Naive thymus-derived CD4-positive, alpha-beta T cell (primary cell): ENCODE data around the gene DNAJA3. TPM values are rescaled to one million over a fixed set of nuclear protein-coding genes. Genes with fewer than 3 reads are reported as not detected.

Experiments
- ATAC-seq: fragments of 150-1000 bp; cut with Tn5 transposase; 2 replicates; pipeline ENCODE4 v1.10.0; 2021; ENCODE audit warnings: mild to moderate bottlenecking, moderate library complexity
- CTCF ChIA-PET: fragments of 350-600 bp; sonication (Branson Sonifier 250); formaldehyde crosslinking; loops from one replicate; lab custom pipeline; 2021; ENCODE audit warnings: antibody characterized with exemption; lab: Charles Lee
- POLR2A ChIA-PET: fragments of 350-600 bp; sonication (Branson Sonifier 250); formaldehyde crosslinking; loops from one replicate; lab custom pipeline; 2021; ENCODE audit warnings: antibody characterized with exemption, inconsistent platforms; lab: Charles Lee
- DNase-seq, 9 donors: peaks; one replicate each; pipeline versions ENCODE4 v3.0.0 to v3.0.0-alpha.2; 2020 to 2022; ENCODE audit warnings: mixed read lengths in 1 of 9
- H3K27ac ChIP-seq: one replicate; pipeline ENCODE4 v1.7.0; 2013; ENCODE audit warnings: mild to moderate bottlenecking, low read depth, low read length, moderate library complexity
- H3K27me3 ChIP-seq, 2 donors: one replicate each; pipeline ENCODE4 v1.7.0; 2013; ENCODE audit warnings: low read length in 2 of 2, mild to moderate bottlenecking in 2 of 2, moderate library complexity in 2 of 2; ENCODE audit not compliant: control insufficient read depth in 2 of 2, insufficient read depth in 2 of 2
- H3K36me3 ChIP-seq, 3 experiments: 1 replicate in 2 of 3; 2 replicates in 1 of 3; pipeline ENCODE4 v1.7.0; 2013; ENCODE audit warnings: low read length in 3 of 3, mild to moderate bottlenecking in 3 of 3, moderate library complexity in 1 of 3; ENCODE audit not compliant: insufficient read depth in 3 of 3, control insufficient read depth in 2 of 3
- H3K4me1 ChIP-seq, 2 donors: one replicate each; pipeline ENCODE4 v1.7.0; 2013; ENCODE audit warnings: low read length in 2 of 2, mild to moderate bottlenecking in 2 of 2, moderate library complexity in 1 of 2; ENCODE audit not compliant: control insufficient read depth in 2 of 2, insufficient read depth in 2 of 2
- H3K4me3 ChIP-seq: 2 replicates; pipeline ENCODE4 v1.7.0; 2013; ENCODE audit warnings: mild to moderate bottlenecking, low read length
- H3K9me3 ChIP-seq, 3 experiments: 1 replicate in 2 of 3; 2 replicates in 1 of 3; pipeline ENCODE4 v1.7.0; 2013; ENCODE audit warnings: low read length in 3 of 3; ENCODE audit not compliant: control insufficient read depth in 2 of 3
- H3K27ac Mint-ChIP-seq, 9 donors: one replicate each; pipeline ENCODE4 v1.8.0; 2020 to 2022; ENCODE audit warnings: mixed read lengths in 9 of 9, mild to moderate bottlenecking in 8 of 9, moderate library complexity in 5 of 9, inconsistent platforms in 2 of 9
- H3K27me3 Mint-ChIP-seq, 5 donors: one replicate each; pipeline ENCODE4 v1.8.0; 2021 to 2022; ENCODE audit warnings: mixed read lengths in 5 of 5, mild to moderate bottlenecking in 1 of 5
- H3K36me3 Mint-ChIP-seq, 5 donors: one replicate each; pipeline ENCODE4 v1.8.0; 2020 to 2022; ENCODE audit warnings: mixed read lengths in 5 of 5, mild to moderate bottlenecking in 3 of 5, inconsistent platforms in 1 of 5
- H3K4me1 Mint-ChIP-seq, 7 donors: one replicate each; pipeline ENCODE4 v1.8.0; 2020 to 2022; ENCODE audit warnings: mixed read lengths in 7 of 7, mild to moderate bottlenecking in 3 of 7, inconsistent platforms in 1 of 7
- H3K4me3 Mint-ChIP-seq, 10 donors: one replicate each; pipeline ENCODE4 v1.8.0; 2020 to 2022; ENCODE audit warnings: mild to moderate bottlenecking in 10 of 10, mixed read lengths in 10 of 10, moderate library complexity in 6 of 10, inconsistent platforms in 2 of 10
- H3K9me3 Mint-ChIP-seq, 11 donors: one replicate each; pipeline ENCODE4 v1.8.0; 2020 to 2022; ENCODE audit warnings: mixed read lengths in 11 of 11, mild to moderate bottlenecking in 4 of 11, inconsistent platforms in 1 of 11, moderate library complexity in 1 of 11
- intact Hi-C, 2 donors: fragments of 100-400 bp; cut with micrococcal nuclease; formaldehyde crosslinking; loops; one replicate each; pipeline ENCODE4 v1.15.1; 2023
- polyA plus RNA-seq, 2 donors: library from polyadenylated mRNA; unstranded; fragments of 300-500 nt; fragmentation: Illumina TruSeq; gene quantifications; one replicate each; pipeline ENCODE4 v1.2.3, GENCODE V29; 2021
- total RNA-seq, 6 experiments: library from RNA in 5 of 6; stranded (reverse) in 5 of 6; gene quantifications; 1 replicate in 5 of 6; 2 replicates in 1 of 6; pipeline ENCODE4 v1.2.3 and lab custom pipeline; 2021 to 2026

The DNAJA3 gene
- total and polyA plus RNA-seq, 7 experiments from 2014 or later: 33.6 to 79.8 (median 70.5) TPM

- peak overlapping the region; percentile 62 to 87 (median 81) for H3K4me3 Mint-ChIP-seq
- peak overlapping the region; percentile 69 for H3K27ac ChIP-seq
- H3K9me3 ChIP-seq: no peaks in the 10 kb centered on the region
- peaks cover 0 to 31% (median 2%) of the 10 kb centered on the region in 3 experiments for H3K36me3 ChIP-seq
- H3K4me1 Mint-ChIP-seq: peaks cover 43 to 72% (median 57%) of the 10 kb centered on the region in 7 donors
- DNase-seq (peak in 5 of 9 donors; percentile 26 to 59 (median 40)), ATAC-seq (peak; percentile 58)
- no peaks in the 10 kb centered on the region for H3K27me3 Mint-ChIP-seq
- intact Hi-C loops: loop anchor here (1.0 to 2.0 kb wide), 3 partner anchors 12 to 63 kb away; partner anchors contain the start of genes HMOX2 (in 2 of the 2) and DNAJA3 (in 1 of the 2)
- H3K36me3 Mint-ChIP-seq: peaks cover 4 to 30% (median 21%) of the 10 kb centered on the region in 5 donors
- peaks cover 55 to 68% of the 10 kb centered on the region in 2 donors for H3K4me1 ChIP-seq
- H3K27me3 ChIP-seq: no peaks in the 10 kb centered on the region
- ChIA-PET POLR2A (interaction anchor here (0.6 to 4.6 kb wide), 7 partner anchors 8 to 41 kb away, joined by 3 to 64 read pairs (median 6); partner anchors contain the start of genes HMOX2 and NMRAL1), CTCF (interaction anchor here (0.7 to 4.5 kb wide), 4 partner anchors 10 to 18 kb away, joined by 5 to 29 read pairs (median 8); no protein-coding TSS in a partner anchor)
- H3K9me3 Mint-ChIP-seq: no peaks in the 10 kb centered on the region
- peak overlapping the region; percentile 92 to 98 (median 96) for H3K27ac Mint-ChIP-seq
- peak overlapping the region; percentile 32 for H3K4me3 ChIP-seq
Measured at GRCh38 chr16:4487955-4488498, 62.4 kb downstream of the DNAJA3 start.

DNA sequence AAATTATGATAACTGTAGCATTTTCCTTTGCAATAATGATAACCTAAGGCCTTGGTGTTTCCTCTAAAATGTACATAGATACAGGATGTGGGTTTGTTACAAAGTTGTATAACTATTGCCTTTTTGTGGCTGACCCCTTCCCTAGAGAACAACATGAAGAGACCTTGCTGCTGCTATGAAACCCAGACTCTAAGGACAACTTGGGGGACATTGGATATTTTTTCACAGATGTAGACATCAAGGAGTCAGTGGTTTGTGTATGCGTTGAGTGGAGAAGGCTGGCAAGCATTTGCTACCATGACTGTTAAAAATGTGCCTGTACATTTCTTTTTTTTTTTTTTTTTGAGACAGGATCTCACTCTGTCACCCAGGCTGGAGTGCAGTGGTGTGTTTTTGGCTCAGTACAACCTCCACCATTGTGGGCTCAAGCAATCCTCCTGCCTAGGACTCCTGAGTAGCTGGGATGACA lies 62.9 kb downstream of the DNAJA3 start:
- H3K36me3 Mint-ChIP-seq: peaks cover 4 to 33% (median 21%) of the 10 kb centered on the region in 5 donors
- H3K4me3 Mint-ChIP-seq: peak overlapping the region; percentile 62 to 87 (median 81)
- intact Hi-C loops: loop anchor here (1.0 to 2.0 kb wide), 3 partner anchors 12 to 64 kb away; partner anchors contain the start of genes HMOX2 (in 2 of the 2) and DNAJA3 (in 1 of the 2)
- ATAC-seq: peak; percentile 86
- peak in 7 of 9 donors; percentile 57 to 88 (median 82) for DNase-seq
- Histone ChIP-seq H3K9me3 (no peaks in the 10 kb centered on the region), H3K4me1 (peaks cover 55 to 73% of the 10 kb centered on the region in 2 donors), H3K4me3 (peak overlapping the region; percentile 32), H3K27ac (peak overlapping the region; percentile 69), H3K27me3 (no peaks in the 10 kb centered on the region), H3K36me3 (peaks cover 0 to 29% (median 7%) of the 10 kb centered on the region in 3 experiments)
- peaks cover 46 to 73% (median 58%) of the 10 kb centered on the region in 7 donors for H3K4me1 Mint-ChIP-seq
- peak overlapping the region; percentile 92 to 98 (median 96) for H3K27ac Mint-ChIP-seq
- ChIA-PET POLR2A (interaction anchor here (2.6 to 8.9 kb wide), 5 partner anchors 12 to 18 kb away, joined by 27 to 169 read pairs (median 64); partner anchors contain the start of genes HMOX2 and NMRAL1), CTCF (interaction anchor here (1.0 to 4.5 kb wide), 4 partner anchors 10 to 17 kb away, joined by 7 to 29 read pairs (median 10); no protein-coding TSS in a partner anchor)
- H3K9me3 Mint-ChIP-seq: no peaks in the 10 kb centered on the region
- H3K27me3 Mint-ChIP-seq: no peaks in the 10 kb centered on the region

DNA sequence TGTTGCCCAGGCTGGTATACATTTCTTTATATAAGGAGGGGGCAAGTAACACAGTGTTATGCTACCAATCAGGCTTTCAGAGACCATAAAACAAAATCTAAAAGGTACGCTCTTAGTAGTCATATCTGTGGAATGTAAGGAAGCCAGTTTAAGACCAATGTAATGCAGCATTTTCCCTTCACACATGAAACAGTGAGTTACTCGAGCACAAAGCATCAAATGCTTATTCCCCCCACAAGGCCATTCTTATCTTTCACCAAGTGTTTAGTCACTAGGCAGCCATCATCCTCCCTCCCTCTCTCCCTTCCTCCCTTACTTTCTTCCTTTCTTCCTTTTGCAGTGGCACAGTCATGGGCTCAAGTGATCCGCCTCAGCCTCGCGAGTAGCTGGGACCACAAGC lies 63.4 kb downstream of the DNAJA3 start:
- CTCF ChIA-PET: interaction anchor here (1.7 to 4.5 kb wide), 3 partner anchors 11 to 17 kb away, joined by 6 to 29 read pairs (median 10); no protein-coding TSS in a partner anchor
- Mint-ChIP-seq H3K4me1 (peaks cover 46 to 78% (median 62%) of the 10 kb centered on the region in 7 donors), H3K27ac (peak overlapping the region; percentile 92 to 98 (median 96)), H3K36me3 (peaks cover 4 to 34% (median 22%) of the 10 kb centered on the region in 5 donors), H3K9me3 (no peaks in the 10 kb centered on the region), H3K27me3 (no peaks in the 10 kb centered on the region), H3K4me3 (peak overlapping the region; percentile 62 to 87 (median 81))
- ATAC-seq: no peak
- no peaks in the 10 kb centered on the region for H3K9me3 ChIP-seq
- peaks cover 0 to 28% (median 7%) of the 10 kb centered on the region in 3 experiments for H3K36me3 ChIP-seq
- H3K4me1 ChIP-seq: peaks cover 55 to 74% of the 10 kb centered on the region in 2 donors
- POLR2A ChIA-PET: interaction anchor here (8.5 to 8.9 kb wide), 2 partner anchors 12 to 15 kb away, joined by 64 to 169 read pairs; partner anchors contain the start of genes HMOX2 and NMRAL1
- peak overlapping the region; percentile 69 for H3K27ac ChIP-seq
- H3K27me3 ChIP-seq: no peaks in the 10 kb centered on the region
- DNase-seq: no peak
- H3K4me3 ChIP-seq: peak overlapping the region; percentile 32
- intact Hi-C loops: loop anchor here in 1 of 2 donors (2.0 kb wide), 1 partner anchor 64 kb away; the partner anchor contains the start of gene DNAJA3

DNA sequence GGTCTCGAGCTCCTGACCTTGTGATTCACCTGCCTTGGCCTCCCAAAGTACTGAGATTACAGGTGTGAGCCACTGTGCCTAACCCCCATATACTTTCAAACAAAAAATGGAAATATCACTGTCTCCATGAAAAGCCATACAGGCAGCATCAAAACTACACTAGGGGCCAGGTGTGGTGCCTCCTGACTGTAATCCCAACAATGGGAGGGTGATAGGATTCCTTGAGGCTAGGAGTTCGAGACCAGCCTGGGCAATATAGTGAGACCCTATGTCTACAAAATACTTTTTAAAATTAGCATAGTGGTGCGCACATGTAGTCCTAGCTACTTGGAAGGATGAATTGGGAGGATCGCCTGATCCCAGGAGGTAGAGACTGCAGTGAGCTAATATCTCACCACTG lies 66.2 kb downstream of the DNAJA3 start:
- Mint-ChIP-seq H3K36me3 (peaks cover 0 to 30% (median 12%) of the 10 kb centered on the region in 5 donors), H3K4me1 (peaks cover 45 to 87% (median 72%) of the 10 kb centered on the region in 7 donors)
- peaks cover 59 to 81% of the 10 kb centered on the region in 2 donors for H3K4me1 ChIP-seq

DNA sequence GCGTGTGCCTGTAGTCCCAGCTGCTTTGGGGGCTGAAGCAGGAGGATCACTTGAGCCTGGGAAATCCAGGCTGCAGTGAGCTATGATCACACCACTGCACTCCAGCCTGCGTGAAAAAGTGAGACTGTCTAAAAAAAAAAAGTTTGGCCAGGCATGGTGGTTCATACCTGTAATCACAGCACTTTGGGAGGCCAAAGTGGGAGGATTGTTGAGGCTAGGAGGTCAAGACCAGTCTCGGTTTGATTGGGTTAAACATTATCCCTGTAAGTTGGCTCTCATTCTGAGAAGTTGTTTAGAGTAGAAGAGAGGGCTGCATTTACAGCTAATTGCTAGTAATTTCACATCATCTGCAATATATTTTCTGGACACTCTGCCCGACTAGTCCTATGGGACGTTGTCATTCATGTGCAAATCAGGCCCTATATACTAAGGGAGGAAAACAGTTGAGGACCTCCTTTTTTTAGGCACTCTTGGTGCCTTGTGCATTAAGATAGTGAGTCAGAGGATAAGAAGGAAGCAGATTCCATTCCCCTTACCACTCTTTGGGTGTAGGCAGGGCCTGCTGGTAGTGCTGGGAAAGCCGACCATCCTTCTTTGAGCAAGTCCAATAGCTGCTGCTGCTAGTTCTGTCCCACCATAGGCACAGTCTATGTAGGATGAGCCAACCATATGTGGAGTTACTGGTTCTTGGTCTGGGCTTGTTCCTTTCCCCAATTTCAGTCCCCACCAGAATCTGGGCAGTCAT lies 69.2 kb downstream of the DNAJA3 start:
- peaks cover 0 to 17% (median 12%) of the 10 kb centered on the region in 3 experiments for H3K36me3 ChIP-seq
- H3K27me3 Mint-ChIP-seq: no peaks in the 10 kb centered on the region
- H3K4me1 Mint-ChIP-seq: peaks cover 32 to 95% (median 84%) of the 10 kb centered on the region in 7 donors
- no peak overlapping the region for H3K4me3 ChIP-seq
- intact Hi-C loops: loop anchor here in 1 of 2 donors (1.0 kb wide), 1 partner anchor 10 kb away; no protein-coding TSS in a partner anchor
- H3K27me3 ChIP-seq: no peaks in the 10 kb centered on the region
- peak overlapping the region in 8 of 9 donors; percentile 72 to 94 (median 86) for H3K27ac Mint-ChIP-seq
- peaks cover 35 to 77% of the 10 kb centered on the region in 2 donors for H3K4me1 ChIP-seq
- H3K27ac ChIP-seq: peak overlapping the region; percentile 14
- H3K36me3 Mint-ChIP-seq: peaks cover 3 to 38% (median 14%) of the 10 kb centered on the region in 5 donors
- POLR2A ChIA-PET: interaction anchor here (8.5 to 8.9 kb wide), 2 partner anchors 9 to 18 kb away, joined by 64 to 169 read pairs; partner anchors contain the start of genes HMOX2 and NMRAL1
- no peaks in the 10 kb centered on the region for H3K9me3 Mint-ChIP-seq
- no peaks in the 10 kb centered on the region for H3K9me3 ChIP-seq
- no peak for DNase-seq
- no peak for ATAC-seq
- H3K4me3 Mint-ChIP-seq: peak overlapping the region in 5 of 10 donors; percentile 16 to 58 (median 52)
- CTCF ChIA-PET: interaction anchor here (1.0 kb wide), 1 partner anchor 10 kb away, joined by 3 read pairs; no protein-coding TSS in a partner anchor

More for the DNA sequence above, 66.2 kb downstream of the DNAJA3 start:
- no peaks in the 10 kb centered on the region for H3K9me3 Mint-ChIP-seq
- POLR2A ChIA-PET: interaction anchor here (0.9 to 8.9 kb wide), 4 partner anchors 12 to 69 kb away, joined by 3 to 169 read pairs (median 35); partner anchors contain the start of genes CDIP1, HMOX2 and NMRAL1
- H3K36me3 ChIP-seq: peaks cover 0 to 13% (median 12%) of the 10 kb centered on the region in 3 experiments
- CTCF ChIA-PET: interaction anchor here (1.0 to 4.5 kb wide), 2 partner anchors 9 to 14 kb away, joined by 3 to 29 read pairs; no protein-coding TSS in a partner anchor
- H3K27ac Mint-ChIP-seq: peak overlapping the region in 8 of 9 donors; percentile 88 to 98 (median 95)
- H3K4me3 ChIP-seq: no peak overlapping the region
- H3K9me3 ChIP-seq: no peaks in the 10 kb centered on the region
- H3K27me3 ChIP-seq: no peaks in the 10 kb centered on the region
- intact Hi-C loops: no loop called here
- ATAC-seq: no peak
- DNase-seq: no peak
- peak overlapping the region; percentile 69 for H3K27ac ChIP-seq
- peak overlapping the region in 2 of 10 donors; percentile 39 to 53 for H3K4me3 Mint-ChIP-seq
- no peaks in the 10 kb centered on the region for H3K27me3 Mint-ChIP-seq
